D721Med (cell line): ENCODE measurements around the gene DLGAP1.

Experiments used
- DNase-seq: peaks from one replicate; pipeline ENCODE4 v3.0.0; 2011; ENCODE audit warnings: low spot score; ENCODE audit not compliant: insufficient read length
- FAIRE-seq: peaks from 2 replicates; lab custom pipeline; 2011; peaks lifted over from hg19 to GRCh38; lab: Jason Lieb, UNC
- TF ChIP-seq, protein P1 (sequence below): IDR thresholded peaks from 2 replicates; pipeline ENCODE4 v1.5.1; 2012; ENCODE audit warnings: mild to moderate bottlenecking, control low read depth; ENCODE audit not compliant: insufficient read depth; ENCODE audit errors: missing control alignments

DLGAP1 gene

DNA sequence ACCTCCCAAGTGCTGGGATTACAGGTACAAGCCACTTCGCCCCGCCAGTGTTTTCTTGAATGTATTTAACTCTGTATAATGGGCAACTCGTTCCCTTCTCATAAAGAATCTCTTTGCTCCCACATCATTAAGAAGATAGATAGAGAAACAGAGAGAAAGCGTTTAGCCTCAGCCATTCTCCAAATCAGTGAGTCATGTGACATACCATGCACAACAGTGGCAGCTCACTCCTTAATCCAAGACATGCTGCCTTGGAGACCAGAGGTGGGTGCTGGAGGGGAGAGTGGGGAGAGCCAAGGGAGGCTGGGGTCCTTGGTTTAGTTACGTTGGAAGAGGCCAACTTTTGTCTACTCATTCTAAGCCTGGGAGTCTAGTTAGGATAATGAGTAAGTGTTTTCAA lies 950.5 kb downstream of the DLGAP1 start:
- TF ChIP-seq, protein P1, sequence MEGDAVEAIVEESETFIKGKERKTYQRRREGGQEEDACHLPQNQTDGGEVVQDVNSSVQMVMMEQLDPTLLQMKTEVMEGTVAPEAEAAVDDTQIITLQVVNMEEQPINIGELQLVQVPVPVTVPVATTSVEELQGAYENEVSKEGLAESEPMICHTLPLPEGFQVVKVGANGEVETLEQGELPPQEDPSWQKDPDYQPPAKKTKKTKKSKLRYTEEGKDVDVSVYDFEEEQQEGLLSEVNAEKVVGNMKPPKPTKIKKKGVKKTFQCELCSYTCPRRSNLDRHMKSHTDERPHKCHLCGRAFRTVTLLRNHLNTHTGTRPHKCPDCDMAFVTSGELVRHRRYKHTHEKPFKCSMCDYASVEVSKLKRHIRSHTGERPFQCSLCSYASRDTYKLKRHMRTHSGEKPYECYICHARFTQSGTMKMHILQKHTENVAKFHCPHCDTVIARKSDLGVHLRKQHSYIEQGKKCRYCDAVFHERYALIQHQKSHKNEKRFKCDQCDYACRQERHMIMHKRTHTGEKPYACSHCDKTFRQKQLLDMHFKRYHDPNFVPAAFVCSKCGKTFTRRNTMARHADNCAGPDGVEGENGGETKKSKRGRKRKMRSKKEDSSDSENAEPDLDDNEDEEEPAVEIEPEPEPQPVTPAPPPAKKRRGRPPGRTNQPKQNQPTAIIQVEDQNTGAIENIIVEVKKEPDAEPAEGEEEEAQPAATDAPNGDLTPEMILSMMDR = no peak
- DNase-seq (no peak), FAIRE-seq (no peak)

- DNase-seq (no peak), FAIRE-seq (peak; percentile 11)
- TF ChIP-seq, protein P1 = no peak
These were observed 952.5 kb downstream of the DLGAP1 start for GRCh38 chr18:3502650-3503049.

- peak; percentile 11 for FAIRE-seq
- TF ChIP-seq, protein P1 = no peak
- no peak for DNase-seq
These were observed 955.1 kb downstream of the DLGAP1 start for GRCh38 chr18:3500016-3500415.

DNA sequence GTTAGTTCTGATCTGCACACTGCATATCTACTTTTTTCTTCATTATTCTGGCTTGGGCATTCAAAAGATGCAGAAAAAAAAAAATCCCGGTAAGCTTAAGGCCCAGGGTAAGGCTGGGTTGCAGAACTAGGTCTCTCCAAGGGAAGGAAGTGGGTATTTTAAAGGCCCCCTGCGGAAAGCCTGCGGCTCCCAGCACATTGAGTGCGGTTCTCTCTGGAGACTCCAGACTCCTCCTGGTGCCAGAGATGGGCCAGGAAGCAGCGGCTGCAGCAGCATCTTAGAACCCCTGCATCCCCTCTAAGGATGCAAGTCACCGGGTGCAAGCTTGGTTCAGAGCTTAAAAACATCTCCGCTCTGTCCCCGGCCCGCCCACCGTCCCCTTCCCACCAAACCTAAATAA lies 955.6 kb downstream of the DLGAP1 start:
- TF ChIP-seq, protein P1 = no peak
- FAIRE-seq (no peak), DNase-seq (no peak)

DNA sequence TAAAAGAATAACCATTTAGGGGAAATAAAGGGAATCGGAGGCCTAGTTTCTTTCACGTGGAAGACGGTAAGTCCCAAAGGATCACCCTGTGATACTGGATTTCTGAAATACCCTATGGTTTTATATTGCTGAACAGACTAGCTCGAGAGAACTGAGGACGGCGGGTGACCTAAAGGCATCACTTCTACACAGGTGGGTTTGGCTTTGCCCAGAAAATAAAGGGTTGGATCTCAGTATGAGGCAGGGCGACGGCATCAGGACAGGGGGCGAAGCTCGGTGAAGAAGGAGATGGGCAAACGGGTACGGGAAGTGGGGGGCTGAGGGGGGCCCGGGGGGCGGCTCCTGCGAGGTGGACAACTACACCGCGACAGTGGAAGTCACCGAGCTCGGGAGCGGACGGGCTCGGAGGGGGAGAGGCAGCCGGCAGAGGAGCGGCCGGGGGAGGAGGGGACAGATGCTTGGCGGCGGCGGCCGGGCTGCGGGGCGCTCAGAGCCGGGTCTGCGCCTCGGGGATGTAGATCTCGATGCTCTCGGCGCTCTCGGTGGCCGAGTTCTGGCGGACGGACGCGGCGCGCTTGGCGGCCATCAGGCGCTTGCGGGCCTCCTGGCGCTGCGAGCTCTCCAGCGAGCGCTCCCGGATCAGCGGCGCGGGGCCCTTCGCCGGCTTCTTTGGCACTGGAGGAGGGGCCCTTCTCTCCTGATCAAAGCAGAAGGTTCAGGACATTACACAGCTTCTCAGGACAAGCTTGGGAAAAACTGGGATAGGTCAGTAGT lies 956.2 kb downstream of the DLGAP1 start:
- no peak for FAIRE-seq
- TF ChIP-seq, protein P1 = no peak
- peak; percentile 40 for DNase-seq

GRCh38 chr18:3495691-3496430 lies 959.2 kb downstream of the DLGAP1 start:
- DNase-seq (no peak), FAIRE-seq (peak; percentile 77)
- TF ChIP-seq, protein P1 = no peak
